Measurements from ENCODE around the gene CRTAC1.

The CRTAC1 gene

DNA sequence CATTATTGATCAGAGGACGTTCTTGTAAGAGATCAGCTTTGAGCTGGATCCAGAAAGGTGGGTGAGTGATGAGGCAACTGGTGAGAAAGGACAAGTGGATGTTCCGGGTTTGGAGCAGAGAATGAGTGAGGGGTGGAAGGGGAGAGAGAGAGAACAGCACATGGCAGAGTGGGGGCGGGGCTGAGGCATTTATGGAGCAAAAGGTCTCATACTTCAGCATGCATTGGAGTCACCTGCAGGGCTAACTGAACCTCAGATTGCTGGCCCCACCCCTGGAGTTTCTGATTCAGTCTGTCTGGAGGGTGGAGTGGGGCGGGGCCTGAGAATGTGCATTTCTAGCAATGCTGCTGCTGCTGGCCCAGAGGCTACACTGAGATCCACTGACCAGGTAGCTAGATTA is 109.6 kb downstream of the CRTAC1 start:
- DNase-seq, result no peak

DNA sequence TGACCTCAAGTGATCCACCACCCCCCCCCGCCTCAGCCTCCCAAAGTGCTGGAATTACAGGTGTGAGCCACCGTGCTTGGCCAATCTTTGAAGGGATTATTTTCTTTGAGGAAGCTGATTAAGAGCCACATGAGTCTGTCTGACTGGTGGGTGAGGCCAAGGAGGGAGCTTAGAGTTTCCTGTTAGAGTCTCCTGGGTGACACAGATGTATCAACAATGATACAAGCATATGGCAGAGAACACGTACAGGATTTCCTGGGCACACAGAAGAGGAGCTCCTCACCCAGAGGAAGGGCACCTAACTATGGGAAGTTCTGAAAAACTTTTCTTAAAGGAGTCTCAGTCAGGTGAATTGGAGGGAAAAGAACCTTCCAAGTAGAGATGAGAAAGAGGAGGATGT is 111.4 kb downstream of the CRTAC1 start:
- no peak for DNase-seq

DNA sequence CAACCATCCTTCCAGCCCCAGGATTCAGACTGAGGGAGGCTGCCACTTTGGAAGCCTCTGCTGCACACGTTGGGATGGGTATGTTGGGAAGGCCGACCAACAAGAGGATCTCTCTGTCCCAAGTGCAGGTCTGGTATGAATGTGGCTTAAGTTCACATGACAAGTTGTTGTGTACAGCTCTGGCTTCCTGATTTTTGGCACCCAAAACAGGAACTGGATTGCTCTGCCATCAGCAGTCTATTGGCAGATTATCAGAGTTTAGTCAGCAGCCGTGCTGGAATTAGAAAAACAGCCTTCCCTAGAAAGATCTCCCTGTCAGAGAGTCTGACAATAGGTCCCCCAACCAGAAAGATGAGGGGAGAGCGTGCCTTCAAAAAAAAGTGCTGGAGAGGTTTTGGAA is 113.8 kb downstream of the CRTAC1 start:
- no peak for DNase-seq

DNA sequence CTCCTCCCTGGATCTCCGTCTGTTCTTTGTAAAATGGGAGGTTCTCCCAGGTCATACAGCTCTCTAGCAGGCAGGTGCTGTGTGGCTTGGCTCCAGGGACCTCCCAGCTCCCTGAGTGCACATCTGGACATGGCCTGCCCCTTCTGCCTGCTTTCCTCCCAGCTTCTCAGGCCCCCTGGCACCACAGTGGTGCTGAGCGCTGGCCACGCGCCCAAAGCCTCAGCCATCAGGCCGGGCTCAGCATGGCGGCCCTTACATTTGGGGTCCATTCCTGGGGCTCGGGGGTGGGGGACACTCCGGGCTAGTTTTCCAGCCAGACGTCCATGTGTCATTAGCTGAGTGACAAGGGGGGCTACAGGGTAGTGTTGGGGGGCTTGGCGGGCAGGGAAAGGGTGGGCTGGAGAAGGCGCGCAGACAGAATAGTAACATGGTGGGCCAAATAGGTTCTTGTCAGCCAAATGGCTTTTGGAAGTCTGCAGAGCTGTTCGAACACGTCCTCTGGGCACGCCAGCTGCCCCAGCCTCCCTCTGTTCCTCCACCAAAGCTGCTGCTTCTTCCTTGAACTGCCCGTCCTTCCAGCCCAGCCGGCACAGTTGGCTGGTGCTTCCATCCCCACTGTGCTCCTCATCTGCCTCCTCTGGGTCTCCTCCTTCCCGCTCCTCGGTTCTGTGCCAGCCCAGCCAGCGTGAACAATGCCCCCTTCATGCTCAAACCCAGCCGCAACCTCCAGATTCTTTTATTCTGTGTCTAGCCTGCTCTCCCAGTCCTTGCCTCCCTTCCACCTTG is 114.9 kb downstream of the CRTAC1 start:
- no peak for DNase-seq

DNA sequence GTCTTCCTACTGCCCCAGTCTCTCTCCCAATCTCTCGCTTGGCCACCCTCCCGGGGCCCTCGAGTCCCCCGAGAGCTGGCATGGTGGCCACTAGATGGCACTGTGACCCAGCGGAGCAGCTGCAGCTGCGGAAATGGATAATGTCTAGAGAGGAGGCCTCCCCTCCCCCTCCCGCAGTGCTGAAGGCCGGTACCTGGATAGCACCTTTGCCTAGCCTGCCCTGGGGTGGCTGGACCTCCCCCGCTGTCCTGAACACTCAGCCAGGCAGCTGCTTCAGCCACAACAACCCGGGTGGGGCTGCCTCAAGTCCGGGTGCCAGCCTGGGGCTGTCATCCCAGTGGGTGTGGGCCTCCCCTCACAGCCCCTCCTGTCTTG is 115.6 kb downstream of the CRTAC1 start:
- DNase-seq, result peak; percentile 89

DNA sequence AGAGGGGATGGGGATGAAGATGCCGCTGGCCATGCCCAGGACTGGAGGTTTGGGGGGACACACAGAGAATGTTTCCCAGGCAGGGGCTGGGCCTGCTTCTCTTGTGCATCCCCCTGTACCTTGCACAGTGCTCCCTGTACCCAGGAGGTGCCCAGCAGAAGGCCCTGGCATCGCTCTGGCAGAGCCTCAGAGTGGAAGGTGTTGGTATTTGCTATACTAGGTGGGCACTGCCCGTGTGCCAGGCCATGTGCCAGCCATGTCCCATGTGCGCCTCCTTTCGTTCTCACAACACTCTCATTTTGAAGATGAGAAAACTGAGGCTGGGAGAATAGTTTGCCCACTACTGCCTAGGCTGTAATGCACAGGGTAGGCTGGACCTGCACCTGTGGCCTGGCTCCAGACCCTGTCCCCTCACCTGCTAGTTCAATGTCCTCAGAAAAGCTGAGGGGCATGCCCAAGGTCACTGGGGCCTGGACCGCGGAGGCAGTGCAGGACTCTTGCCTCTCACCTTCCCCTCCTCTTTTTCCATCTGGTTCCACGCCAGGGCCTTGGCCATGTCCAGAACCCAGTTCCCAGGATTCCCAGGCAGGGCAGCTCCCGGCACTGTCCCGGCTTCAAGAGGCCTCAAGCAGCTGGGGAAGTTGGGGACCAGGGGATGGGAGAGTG is 116.1 kb downstream of the CRTAC1 start:
- no peak for DNase-seq

DNA sequence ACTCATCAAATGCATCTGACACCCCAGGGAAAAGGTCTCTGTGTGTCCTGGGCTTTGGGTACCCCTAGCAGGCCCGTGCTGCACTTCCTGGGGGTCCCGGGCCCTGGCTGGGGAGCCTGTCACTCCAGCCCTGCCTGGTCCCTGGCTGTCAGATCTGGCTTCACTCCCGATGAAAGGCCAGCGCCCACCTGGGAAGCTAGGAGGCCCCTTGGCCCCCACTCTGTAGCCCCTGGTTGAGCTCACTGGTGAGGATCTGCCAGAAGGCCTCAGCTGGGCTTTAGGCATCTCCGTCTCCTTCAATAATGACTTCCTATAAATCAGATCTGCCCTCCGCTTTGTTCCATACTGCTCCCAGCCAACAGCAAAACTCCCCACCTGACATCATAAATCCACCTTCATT is 116.8 kb downstream of the CRTAC1 start:
- no peak for DNase-seq

DNA sequence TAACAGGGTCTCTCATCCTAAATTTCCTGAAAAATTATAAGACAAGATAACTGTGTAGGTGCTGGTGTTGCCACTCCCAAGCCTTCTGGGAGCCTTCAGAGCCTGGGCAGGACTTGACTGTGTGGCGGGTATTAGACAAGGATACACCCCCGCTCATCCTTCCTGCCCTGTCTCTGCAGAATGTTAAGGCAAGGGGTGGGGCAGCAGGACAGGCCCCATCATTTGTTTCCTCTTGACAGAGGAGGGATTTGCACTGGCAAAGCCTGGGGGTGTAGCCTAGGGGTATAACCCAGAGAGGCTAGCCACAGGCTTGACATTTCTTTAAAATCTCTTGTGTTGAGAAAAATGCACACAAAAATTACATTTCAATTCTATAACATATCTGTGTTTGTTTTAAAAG is 117.2 kb downstream of the CRTAC1 start:
- DNase-seq, result no peak

DNA sequence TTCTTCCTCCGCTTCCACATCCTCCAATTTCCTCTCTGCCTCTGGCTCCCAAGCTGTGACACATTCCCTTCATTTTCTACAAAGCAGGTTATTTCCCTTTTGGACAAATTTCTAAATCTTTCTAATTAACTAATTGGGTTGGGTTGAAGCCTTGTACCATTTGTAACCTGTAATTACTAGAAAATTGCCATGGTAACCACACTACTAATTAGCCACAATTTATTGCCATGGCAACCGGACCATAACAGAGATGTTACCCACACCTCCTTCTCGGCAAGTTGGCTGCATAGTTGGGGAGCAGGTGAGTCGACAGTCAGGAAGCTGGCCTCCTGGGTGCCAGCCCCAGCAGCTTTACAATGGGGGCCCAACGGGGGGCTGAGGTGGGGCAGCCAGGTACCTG is 119.2 kb downstream of the CRTAC1 start:
- DNase-seq, result no peak

DNA sequence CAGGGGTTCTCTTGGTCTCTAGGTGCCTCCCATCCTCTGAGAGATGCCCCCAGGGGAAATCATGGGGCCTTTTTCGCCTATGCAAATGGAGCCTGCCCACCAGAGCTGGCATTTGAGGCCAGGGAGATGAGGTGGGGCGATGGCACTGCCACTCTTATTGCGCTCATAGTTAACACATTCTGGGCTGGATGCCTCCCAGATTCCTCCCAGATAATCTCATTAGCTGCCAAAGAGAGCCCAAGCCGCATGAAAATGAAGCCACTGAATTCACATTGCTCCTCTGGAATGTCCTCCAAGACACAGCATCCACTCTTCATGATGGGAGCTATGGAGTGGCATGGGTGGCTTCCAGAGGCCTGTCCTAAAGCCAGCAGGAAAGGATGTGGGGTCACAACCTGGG is 119.8 kb downstream of the CRTAC1 start:
- no peak for DNase-seq

DNA sequence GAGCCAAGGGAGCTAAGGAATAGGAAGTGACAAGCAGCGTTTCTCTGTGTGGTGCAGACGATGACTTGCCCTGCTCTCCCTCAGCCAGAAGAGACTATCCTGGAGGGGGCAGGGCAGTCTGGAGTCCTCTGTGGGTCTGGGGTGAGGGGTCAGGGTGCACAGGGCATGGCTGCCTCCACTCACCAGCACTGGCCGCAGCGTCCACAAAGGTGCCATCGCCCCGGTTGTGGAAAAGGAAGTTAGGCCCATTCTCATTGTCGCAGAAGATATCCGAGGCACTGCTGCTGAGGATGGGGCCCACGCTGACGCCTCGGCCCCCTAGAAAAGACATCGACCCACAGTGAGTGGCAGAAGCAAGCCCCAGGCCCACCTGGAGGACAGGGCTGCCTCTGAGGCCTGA is 122.6 kb downstream of the CRTAC1 start:
- DNase-seq, result no peak

DNA sequence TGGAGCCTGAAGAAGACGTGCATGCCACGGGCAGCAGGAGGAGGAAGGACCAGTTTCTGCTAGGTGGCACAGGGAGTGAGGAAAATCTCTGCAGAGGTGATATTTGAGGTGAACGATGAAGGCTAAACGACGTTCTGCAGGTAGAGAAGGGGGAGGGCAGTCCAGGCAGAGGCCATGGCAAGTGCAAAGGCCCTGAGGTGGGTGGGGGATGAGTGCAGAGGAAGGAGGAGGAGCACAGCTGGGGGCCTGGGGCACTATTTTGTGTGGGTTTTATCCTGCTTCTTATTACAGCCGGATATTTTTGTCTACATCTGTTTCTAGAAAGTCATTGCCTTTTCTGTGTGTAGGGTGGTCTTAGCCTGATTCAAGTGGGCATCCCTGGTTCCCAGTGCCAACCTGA is 123.2 kb downstream of the CRTAC1 start:
- no peak for DNase-seq

DNA sequence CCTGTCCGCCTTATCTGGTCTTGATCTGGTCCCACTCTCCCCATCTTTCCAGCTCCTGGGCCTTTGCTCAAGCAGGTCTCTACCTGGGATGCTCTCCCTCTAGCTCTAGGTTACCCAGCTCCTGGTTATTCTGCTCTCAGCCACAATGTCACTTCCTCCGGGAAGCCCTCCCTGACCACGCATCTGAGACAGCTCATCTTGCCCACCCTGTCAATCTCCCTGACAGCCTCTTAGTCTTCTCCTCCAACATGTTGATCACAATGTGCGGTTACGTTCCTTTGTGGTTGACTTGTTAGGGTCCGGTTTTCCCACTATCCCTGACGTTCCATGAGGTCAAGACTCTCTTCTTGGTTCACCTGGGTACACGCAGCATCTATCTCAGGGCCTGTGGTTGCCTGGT is 125.1 kb downstream of the CRTAC1 start:
- DNase-seq, result no peak

DNA sequence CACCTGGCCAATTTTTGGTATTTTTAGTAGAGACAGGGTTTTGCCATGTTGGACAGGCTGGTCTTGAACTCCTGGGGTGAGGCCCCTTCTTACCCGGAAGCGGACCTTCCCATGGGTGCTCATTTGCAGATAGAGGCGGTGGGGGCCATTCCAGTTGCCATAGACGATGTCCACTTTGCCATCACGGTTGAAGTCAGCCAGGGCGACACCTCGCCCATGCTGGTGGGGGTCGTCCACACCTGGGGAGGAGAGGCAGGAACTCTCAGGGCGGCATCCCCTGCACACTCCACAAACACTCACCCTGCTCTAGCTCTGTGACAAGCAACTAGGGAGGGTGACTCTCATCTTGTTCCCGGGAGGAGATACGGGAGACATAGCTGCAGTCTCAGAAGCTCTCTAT is 125.8 kb downstream of the CRTAC1 start:
- no peak for DNase-seq

DNA sequence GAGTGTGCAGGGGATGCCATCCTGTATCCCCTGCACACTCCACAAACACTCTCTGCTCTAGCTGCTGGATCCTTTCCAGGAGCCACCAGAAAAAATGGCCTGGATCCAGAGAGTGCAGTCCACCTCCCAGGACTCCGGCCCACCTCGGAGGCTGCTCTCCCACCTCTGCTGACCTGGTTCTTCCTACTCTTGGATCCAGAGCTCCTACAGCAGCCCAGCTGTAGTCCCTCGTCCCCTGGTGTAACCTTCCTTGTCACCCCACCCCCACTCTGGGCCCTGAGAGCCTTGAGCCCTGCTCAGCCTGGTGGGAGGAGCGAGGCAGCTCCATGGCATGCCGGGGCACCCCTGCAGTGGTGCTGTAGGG is 126.4 kb downstream of the CRTAC1 start:
- DNase-seq, result no peak

DNA sequence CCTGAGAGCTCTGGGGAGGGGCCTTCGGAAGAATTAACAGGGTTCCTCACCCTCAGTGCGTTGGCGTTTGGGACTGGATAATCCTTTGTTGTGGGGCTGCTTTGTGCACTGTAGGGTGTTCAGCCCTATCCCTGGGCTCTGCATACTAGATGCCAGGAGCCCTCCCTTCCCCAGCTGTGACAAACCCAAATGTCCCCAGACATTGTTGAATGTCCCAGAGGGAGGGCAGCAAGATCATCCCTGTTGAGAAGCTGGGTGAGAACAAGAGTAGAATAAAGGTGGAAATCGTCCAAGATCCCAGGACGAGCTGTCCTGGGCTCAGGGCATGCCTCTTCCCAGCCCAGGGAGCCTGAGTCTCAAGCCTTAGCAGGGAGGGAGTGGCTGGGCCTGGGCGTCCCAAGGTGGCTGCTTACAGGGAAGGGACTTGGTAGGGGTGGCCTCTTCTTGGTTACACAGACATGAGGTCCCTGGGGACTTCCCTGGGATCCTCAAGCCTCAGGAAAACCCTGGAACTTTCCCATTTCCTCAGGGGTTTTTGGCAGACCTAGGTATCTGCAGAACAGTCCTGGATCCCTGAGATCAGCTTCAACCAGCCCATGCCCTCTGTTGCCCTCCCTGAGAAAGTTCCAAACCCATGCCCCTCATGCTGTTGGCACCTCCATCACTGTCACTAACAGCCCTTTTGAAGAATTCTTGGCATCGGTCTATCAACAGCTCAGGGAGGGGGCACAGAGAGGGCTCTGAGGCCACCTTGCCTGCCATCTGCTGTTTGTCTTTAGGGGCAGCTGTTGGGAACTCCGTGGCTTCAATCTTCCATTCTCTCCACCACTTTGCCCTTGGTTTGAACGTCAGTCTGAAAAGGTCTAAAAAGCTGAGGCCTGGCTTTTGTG is 127.0 kb downstream of the CRTAC1 start:
- DNase-seq, result no peak

DNA sequence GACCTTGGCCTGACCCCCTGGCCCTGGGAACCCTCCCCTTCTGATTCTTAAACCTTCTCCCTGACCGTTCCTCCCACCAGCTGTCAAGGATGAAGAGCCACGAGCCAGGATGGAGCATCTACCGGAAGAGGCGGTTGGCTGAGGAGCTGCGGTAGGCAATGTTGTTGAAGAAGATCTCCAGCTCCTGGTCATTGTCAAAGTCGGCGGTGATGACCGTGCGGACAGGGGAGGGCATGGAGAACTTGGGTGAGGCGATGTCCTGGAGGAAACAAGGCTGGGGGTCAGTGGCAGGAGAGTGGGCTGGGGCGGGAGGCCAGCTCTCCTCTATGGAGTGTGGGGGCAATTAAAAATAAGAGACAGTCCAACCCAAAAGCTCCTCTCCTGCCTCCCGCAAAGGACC is 129.0 kb downstream of the CRTAC1 start:
- DNase-seq, result no peak

DNA sequence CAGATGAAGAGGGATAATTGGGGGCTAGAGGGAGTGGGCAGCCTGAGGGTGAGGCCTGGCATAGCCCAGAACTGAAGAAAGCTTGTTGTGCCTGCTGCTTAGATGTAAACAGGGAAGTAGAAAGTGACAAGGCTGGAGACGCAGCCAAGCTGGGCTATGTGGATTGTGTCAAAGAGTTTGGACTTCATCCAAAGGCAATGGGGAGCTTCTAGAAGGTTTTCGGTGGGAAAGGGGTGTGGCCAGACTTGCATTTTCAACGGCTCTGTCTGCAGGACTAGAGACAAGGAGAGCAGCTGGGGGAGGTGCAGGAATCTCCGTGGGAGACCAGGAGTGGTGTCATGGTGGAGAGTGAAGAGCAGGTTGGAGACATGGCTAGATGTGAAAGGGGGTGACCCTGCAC is 132.0 kb downstream of the CRTAC1 start:
- DNase-seq, result no peak

DNA sequence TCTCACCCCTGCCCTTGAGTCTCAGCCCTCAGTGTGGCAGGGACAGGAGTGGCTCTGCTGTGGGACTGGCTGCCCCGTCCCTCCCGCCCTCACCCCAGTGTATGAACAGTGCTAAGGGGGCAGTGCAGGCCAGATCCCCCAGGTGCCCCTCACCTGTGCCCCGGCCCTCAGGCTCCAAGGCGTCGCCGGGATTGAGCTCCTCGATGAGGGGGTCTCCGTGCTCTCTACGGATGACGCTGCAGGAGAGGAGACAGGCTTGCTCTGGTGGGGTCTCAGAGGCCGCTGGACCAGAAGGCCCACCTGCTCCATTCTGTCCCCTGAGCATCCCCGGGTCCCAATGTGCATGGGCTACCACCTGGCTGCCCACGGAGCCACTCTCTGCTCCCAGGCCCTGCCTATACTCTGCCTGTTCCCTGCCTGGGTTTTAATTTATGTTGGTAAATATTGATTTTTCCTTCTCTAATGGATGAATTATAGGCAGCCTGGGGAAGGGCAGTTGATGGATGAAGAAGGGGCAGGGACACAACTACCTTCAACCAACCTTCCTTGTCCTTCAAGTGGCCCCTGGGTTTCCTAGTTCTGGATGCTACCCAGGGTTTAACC is 133.6 kb downstream of the CRTAC1 start:
- no peak for DNase-seq

DNA sequence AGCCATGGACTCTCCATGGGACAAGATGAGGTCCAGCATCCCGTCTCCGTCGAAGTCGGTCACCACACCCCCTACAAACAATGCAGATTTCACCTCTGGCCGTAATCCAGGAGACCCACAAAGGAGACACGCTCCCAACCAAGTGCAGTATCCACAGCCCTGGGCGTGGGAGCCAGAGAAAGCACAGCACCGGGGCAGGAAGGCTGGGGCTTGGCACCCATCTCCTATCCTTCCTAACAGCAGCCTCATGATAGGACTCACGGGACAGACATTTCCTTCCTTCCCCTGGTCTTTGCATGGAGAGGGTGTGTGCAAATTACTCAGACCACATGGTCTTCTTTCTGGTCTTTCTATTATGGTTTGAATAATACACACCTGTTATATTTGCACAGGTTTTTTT is 134.5 kb downstream of the CRTAC1 start:
- DNase-seq, result no peak

DNA sequence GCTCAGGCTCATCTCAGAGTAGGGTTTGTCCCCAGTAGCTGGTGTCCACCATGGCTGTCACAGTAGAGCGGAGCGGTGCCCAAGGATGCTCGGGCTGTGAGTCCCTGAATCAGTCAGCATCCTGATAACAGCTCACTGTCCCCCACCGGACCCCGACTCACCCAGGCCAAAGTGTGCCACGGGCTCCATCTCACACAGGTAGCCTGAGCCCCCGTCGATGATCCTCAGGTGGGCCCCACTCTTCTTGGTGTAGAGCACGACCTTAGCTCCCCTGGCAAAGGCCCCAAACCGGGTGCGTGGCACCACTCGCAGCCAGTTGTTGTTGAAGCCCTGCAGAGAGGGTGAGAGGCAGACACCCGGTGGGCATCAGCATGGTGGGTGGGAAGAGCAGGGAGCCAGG is 135.3 kb downstream of the CRTAC1 start:
- DNase-seq, result no peak

DNA sequence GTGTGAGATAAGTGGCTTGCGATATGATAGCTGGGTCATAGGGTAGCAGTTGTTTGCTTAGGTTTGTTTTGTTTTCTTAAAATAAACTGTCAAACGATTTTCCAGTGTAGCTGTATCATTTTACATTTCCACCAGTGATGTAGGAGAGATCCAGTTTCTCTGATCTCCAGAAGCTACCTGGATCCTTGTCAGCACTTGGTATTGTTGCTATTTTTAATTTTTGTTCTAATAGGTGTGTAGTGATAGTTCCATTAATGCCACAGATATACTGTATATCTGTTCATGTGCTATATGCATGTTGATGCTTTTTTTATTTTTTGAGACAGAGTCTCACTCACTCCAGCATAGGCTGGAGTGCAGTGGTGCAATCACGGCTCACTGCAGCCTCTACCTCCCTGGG is 136.3 kb downstream of the CRTAC1 start:
- no peak for DNase-seq

DNA sequence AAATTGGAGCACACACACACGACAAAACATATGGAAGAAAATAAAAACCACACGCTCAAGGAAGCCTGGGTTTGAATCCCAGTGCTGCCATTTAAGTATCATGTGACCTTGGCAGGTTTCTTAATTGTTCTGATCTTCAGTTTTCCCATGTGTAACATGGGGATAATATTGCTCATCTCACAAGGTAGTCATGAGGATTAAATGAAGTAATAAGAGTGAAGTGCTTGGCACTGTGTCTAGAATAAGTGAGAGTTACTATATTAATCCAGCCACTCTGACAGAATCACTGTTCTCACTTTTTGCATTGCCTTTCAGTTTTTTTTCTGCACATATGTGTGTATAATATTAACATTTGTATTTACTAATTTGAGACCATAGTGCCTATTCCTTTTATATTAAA is 137.5 kb downstream of the CRTAC1 start:
- DNase-seq, result no peak

DNA sequence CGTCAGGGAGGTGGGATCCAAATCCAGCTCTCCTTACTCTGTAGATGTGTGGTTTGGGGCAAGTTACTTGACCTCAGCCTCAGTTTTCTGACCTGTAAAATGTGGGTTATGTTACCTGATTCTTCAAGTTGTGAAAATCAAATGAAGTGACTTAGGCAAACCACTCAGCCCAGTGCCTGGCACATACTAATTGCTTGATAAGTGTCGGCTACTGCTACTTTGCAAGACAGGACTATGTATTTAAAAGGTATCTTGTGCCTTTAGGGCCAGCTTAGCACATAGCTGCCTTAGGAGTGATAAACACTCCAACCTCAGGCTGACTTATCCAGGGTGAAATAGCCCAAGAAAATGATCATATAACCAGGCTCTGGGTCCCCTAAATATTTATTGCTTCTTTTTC is 137.9 kb downstream of the CRTAC1 start:
- no peak for DNase-seq

All from activated effector memory CD4-positive, alpha-beta T cell treated with anti-CD3 and anti-CD28 coated beads, Interleukin-2, amount 50 U/mL, for 16 hours (primary cell).